Ovary (tissue), 3 donors: Measurements from ENCODE around the gene GRK6.

ENCODE experiments used
- CTCF ChIP-seq, 3 donors: fragments of 450-650 bp in 2 of 3; fragments of 200-600 bp in 1 of 3; IDR thresholded peaks; one replicate each; pipeline versions ENCODE4 v1.5.1 to v1.8.0; 2016 to 2022; ENCODE audit warnings: antibody characterized with exemption in 3 of 3, mild to moderate bottlenecking in 1 of 3
- POLR2A ChIP-seq: fragments of 450-650 bp; IDR thresholded peaks from one replicate; pipeline ENCODE4 v1.6.1; 2017; ENCODE audit warnings: antibody characterized with exemption, mild to moderate bottlenecking, moderate library complexity
- donor health status: DM: no; HTN: no; CAD: no.

DNA sequence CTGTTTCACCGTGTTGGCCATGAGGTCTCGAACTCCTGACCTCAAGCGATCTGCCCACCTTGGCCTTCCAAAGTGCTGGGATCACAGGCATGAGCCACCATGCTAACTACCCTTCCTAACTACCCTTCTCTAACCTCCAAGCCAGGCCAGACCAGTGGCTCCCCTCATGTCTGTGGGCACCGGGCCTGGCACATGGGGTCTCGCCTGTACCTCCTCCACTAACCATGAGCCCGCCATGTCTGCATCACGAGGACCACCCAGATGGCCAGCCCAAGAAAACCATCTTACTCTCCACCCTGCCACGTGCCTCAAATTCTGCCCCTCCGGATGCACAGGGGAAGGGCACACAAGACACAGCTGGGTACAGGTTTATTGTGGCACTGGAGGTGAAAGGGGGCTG, 56.6 kb downstream of the GRK6 start:
- TF ChIP-seq POLR2A (no peak), CTCF (IDR thresholded peaks at IDR 0.05) (no peak)
